ENCODE results near the gene SPOCK2.

The SPOCK2 gene

GRCh38 chr10:72086466-72087391 lies 1.6 kb downstream of the SPOCK2 start:
- DNase-seq, result no peak

GRCh38 chr10:72085864-72086465 lies 2.4 kb downstream of the SPOCK2 start:
- DNase-seq, result no peak

GRCh38 chr10:72085166-72085565 lies 3.2 kb downstream of the SPOCK2 start:
- DNase-seq, result peak; percentile 14

GRCh38 chr10:72083790-72084459 lies 4.4 kb downstream of the SPOCK2 start:
- DNase-seq, result no peak

- no peak for DNase-seq
Measured at GRCh38 chr10:72082856-72083789, 5.2 kb downstream of the SPOCK2 start.

GRCh38 chr10:72081772-72082590 lies 6.4 kb downstream of the SPOCK2 start:
- DNase-seq, result no peak

- no peak for DNase-seq
Measured at GRCh38 chr10:72081210-72081609, 7.1 kb downstream of the SPOCK2 start.

- no peak for DNase-seq
Measured at GRCh38 chr10:72080042-72080975, 8.0 kb downstream of the SPOCK2 start.

- DNase-seq, result peak; percentile 37
Measured at GRCh38 chr10:72079356-72079755, 9.0 kb downstream of the SPOCK2 start.

GRCh38 chr10:72077275-72077990 lies 10.9 kb downstream of the SPOCK2 start:
- no peak for DNase-seq

- no peak for DNase-seq
Measured at GRCh38 chr10:72076756-72077155, 11.6 kb downstream of the SPOCK2 start.

GRCh38 chr10:72075376-72076115 lies 12.8 kb downstream of the SPOCK2 start:
- no peak for DNase-seq

- no peak for DNase-seq
Measured at GRCh38 chr10:72074574-72075375, 13.6 kb downstream of the SPOCK2 start.

- DNase-seq, result no peak
Measured at GRCh38 chr10:72073708-72074573, 14.4 kb downstream of the SPOCK2 start.

GRCh38 chr10:72072639-72073038 lies 15.7 kb downstream of the SPOCK2 start:
- no peak for DNase-seq

- no peak for DNase-seq
Measured at GRCh38 chr10:72072046-72072445, 16.3 kb downstream of the SPOCK2 start.

Measured in NCI-H524 treated with DMSO at 0.1 percent for 48 hours (cell line).